CD4-positive, alpha-beta memory T cell (primary cell): ENCODE measurements around the gene SUPT6H. TPM values are rescaled to one million over a fixed set of nuclear protein-coding genes. Genes with fewer than 3 reads are reported as not detected.

Experiments
- CTCF ChIA-PET: fragments of 350-600 bp; sonication (Branson Sonifier 250); formaldehyde crosslinking; loops from one replicate; lab custom pipeline; 2021; ENCODE audit warnings: inconsistent platforms; ENCODE audit not compliant: partially characterized antibody; lab: Charles Lee
- POLR2A ChIA-PET: fragments of 350-600 bp; sonication (Branson Sonifier 250); formaldehyde crosslinking; loops from one replicate; lab custom pipeline; 2021; ENCODE audit not compliant: partially characterized antibody; lab: Charles Lee
- DNase-seq, 5 donors: peaks; one replicate each; pipeline versions ENCODE4 v3.0.0 to v3.0.0-alpha.2; 2020 to 2022; ENCODE audit warnings: mixed read lengths in 1 of 5
- H3K27ac ChIP-seq: one replicate; pipeline ENCODE4 v1.7.0; 2013; ENCODE audit warnings: low read depth, low read length
- H3K27me3 ChIP-seq: 2 replicates; pipeline ENCODE4 v1.7.0; 2013; ENCODE audit warnings: mild to moderate bottlenecking, low read length, moderate library complexity; ENCODE audit not compliant: insufficient read depth
- H3K36me3 ChIP-seq: 2 replicates; pipeline ENCODE4 v1.7.0; 2013; ENCODE audit warnings: mild to moderate bottlenecking, low read length, moderate library complexity; ENCODE audit not compliant: insufficient read depth
- H3K4me1 ChIP-seq: 2 replicates; pipeline ENCODE4 v1.7.0; 2013; ENCODE audit warnings: mild to moderate bottlenecking, low read length, moderate library complexity; ENCODE audit not compliant: insufficient read depth
- H3K4me3 ChIP-seq, 2 donors: one replicate each; pipeline ENCODE4 v1.7.0; 2013; ENCODE audit warnings: low read length in 2 of 2, mild to moderate bottlenecking in 1 of 2
- H3K9me3 ChIP-seq, 2 donors: one replicate each; pipeline ENCODE4 v1.7.0; 2013; ENCODE audit warnings: low read length in 2 of 2, control low read depth in 1 of 2; ENCODE audit not compliant: control insufficient read depth in 1 of 2
- H3K27ac Mint-ChIP-seq, 7 donors: one replicate each; pipeline ENCODE4 v1.8.0; 2020 to 2021; ENCODE audit warnings: mixed read lengths in 7 of 7, mild to moderate bottlenecking in 6 of 7, inconsistent platforms in 3 of 7, moderate library complexity in 3 of 7
- H3K27me3 Mint-ChIP-seq, 2 donors: one replicate each; pipeline ENCODE4 v1.8.0; 2020 to 2021; ENCODE audit warnings: mixed read lengths in 2 of 2
- H3K36me3 Mint-ChIP-seq, 2 donors: one replicate each; pipeline ENCODE4 v1.8.0; 2020 to 2021; ENCODE audit warnings: mixed read lengths in 2 of 2, inconsistent platforms in 1 of 2, mild to moderate bottlenecking in 1 of 2
- H3K4me1 Mint-ChIP-seq, 4 donors: one replicate each; pipeline ENCODE4 v1.8.0; 2020 to 2021; ENCODE audit warnings: mixed read lengths in 4 of 4, mild to moderate bottlenecking in 1 of 4
- H3K4me3 Mint-ChIP-seq, 8 donors: one replicate each; pipeline ENCODE4 v1.8.0; 2020 to 2021; ENCODE audit warnings: mixed read lengths in 8 of 8, mild to moderate bottlenecking in 7 of 8, moderate library complexity in 6 of 8, inconsistent platforms in 3 of 8
- H3K9me3 Mint-ChIP-seq, 8 donors: one replicate each; pipeline ENCODE4 v1.8.0; 2020 to 2021; ENCODE audit warnings: mixed read lengths in 8 of 8, mild to moderate bottlenecking in 5 of 8, inconsistent platforms in 3 of 8, moderate library complexity in 1 of 8
- intact Hi-C: fragments of 100-400 bp; cut with micrococcal nuclease; formaldehyde crosslinking; loops from one replicate; pipeline ENCODE4 v1.15.1; 2023
- polyA plus RNA-seq, 2 donors: library from polyadenylated mRNA; unstranded; fragments of 300-500 nt; fragmentation: Illumina TruSeq; gene quantifications; one replicate each; pipeline ENCODE4 v1.2.3, GENCODE V29; 2021
- total RNA-seq, 2 experiments: library from RNA; stranded (reverse); gene quantifications; one replicate each; pipeline ENCODE4 v1.2.3, GENCODE V29; 2021

The SUPT6H gene
- total and polyA plus RNA-seq, 4 experiments from 2014 or later, result 0.81 to 102 (median 60.2) TPM

DNA sequence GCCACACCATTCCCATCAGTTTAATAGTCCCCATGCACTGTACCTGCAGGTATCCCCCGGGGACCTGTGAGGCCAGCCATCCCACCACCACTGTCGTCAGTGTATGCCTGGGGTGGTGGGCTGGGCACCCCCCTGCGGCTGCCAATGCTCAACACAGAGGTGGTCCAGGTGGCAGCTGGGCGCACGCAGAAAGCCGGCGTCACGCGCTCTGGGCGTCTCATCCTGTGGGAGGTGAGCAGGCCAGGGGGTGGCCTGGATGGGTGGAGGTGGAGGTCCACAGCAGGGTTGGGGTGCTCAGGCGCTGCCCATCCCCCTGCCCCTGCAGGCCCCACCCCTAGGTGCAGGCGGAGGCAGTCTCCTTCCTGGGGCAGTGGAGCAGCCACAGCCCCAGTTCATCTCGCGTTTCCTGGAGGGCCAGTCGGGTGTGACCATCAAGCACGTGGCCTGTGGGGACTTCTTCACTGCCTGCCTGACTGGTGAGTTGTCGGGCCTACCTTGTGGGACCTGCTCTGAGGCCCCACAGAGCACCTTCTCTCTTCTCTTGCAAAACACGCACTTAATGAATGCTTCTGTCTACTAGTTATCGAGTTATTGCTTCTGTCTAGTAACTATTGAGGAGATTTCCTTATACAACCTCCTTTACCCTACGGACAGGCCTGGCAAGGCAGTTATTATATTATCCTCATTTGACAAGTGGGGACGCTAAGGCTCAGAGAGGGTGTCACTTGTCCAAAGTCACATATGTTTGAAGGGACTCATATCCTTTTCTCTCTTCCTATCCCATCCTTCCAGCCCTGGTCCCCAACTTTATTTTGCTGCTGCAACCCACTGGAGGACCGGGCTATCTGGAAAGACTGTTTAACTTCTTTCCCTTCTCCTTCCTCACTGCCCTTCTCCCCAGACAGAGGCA, 76.0 kb downstream of the SUPT6H start:
- no peaks in the 10 kb centered on the region for H3K9me3 Mint-ChIP-seq
- peaks cover 11% of the 10 kb centered on the region for H3K4me1 ChIP-seq
- H3K36me3 Mint-ChIP-seq, result peaks cover 0 to 8% of the 10 kb centered on the region in 2 donors
- H3K27ac Mint-ChIP-seq, result peak overlapping the region; percentile 46 to 94 (median 86)
- H3K27me3 Mint-ChIP-seq, result no peaks in the 10 kb centered on the region
- ChIA-PET POLR2A (interaction anchor here (0.6 to 0.9 kb wide), 2 partner anchors 9 to 12 kb away, joined by 3 read pairs; partner anchors contain the start of genes NEK8 and TLCD1), CTCF (interaction anchor here (1.3 kb wide), 1 partner anchor 11 kb away, joined by 8 read pairs; the partner anchor contains the start of gene TLCD1)
- DNase-seq, result no peak
- no peaks in the 10 kb centered on the region for H3K27me3 ChIP-seq
- H3K4me1 Mint-ChIP-seq, result peaks cover 8 to 16% (median 10%) of the 10 kb centered on the region in 4 donors
- H3K4me3 ChIP-seq, result no peak overlapping the region
- peaks cover 3% of the 10 kb centered on the region for H3K36me3 ChIP-seq
- H3K27ac ChIP-seq, result no peak overlapping the region
- peak overlapping the region in 2 of 8 donors; percentile 2 to 57 for H3K4me3 Mint-ChIP-seq
- no peaks in the 10 kb centered on the region for H3K9me3 ChIP-seq
- intact Hi-C loops, result no loop called here

DNA sequence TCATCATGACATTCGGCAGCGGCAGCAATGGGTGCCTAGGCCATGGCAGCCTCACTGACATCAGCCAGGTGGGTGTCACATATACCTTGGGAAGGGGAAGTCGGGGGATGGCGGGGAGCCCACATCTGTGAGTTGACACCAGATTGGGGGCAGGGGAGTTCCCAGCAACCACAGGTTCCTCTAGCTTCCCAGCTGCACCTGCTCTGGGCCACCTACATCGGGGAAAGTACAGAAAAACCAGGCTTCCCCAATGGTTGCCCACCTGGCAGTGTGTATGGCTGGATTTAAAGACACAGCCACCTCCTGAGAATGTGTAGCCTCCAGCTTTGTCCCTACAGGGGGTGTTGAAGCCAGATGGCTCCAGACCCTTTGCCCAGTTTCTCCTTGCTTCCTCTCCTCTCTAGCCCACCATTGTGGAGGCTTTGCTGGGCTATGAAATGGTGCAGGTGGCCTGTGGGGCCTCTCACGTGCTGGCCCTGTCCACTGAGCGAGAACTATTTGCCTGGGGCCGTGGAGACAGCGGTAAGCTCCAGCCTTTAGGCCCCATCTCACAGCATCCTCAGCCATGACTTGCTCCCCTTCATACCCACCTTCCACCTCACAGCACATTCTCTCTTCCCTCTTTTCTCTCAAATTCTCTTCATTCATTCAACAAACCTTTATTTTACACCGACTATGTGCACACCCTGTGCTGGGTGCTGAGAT, 76.8 kb downstream of the SUPT6H start:
- Mint-ChIP-seq H3K36me3 (peaks cover 0 to 8% of the 10 kb centered on the region in 2 donors), H3K9me3 (no peaks in the 10 kb centered on the region), H3K4me3 (peak overlapping the region in 2 of 8 donors; percentile 2 to 57), H3K4me1 (peaks cover 8 to 19% (median 10%) of the 10 kb centered on the region in 4 donors), H3K27ac (peak overlapping the region; percentile 55 to 94 (median 86)), H3K27me3 (no peaks in the 10 kb centered on the region)
- POLR2A ChIA-PET, result interaction anchor here (0.9 kb wide), 1 partner anchor 10 kb away, joined by 3 read pairs; the partner anchor contains the start of gene NEK8
- Histone ChIP-seq H3K36me3 (peaks cover 3% of the 10 kb centered on the region), H3K4me3 (no peak overlapping the region), H3K9me3 (no peaks in the 10 kb centered on the region), H3K27ac (no peak overlapping the region), H3K4me1 (peaks cover 16% of the 10 kb centered on the region), H3K27me3 (no peaks in the 10 kb centered on the region)
- peak; percentile 34 to 87 (median 37) for DNase-seq
- intact Hi-C loops, result loop anchor here (1.0 kb wide), 1 partner anchor 10 kb away; no protein-coding TSS in a partner anchor
- CTCF ChIA-PET, result interaction anchor here (1.3 kb wide), 1 partner anchor 12 kb away, joined by 8 read pairs; the partner anchor contains the start of gene TLCD1

GRCh38 chr17:28740406-28741357, 78.7 kb downstream of the SUPT6H start:
- H3K27ac ChIP-seq, result no peak overlapping the region
- ChIA-PET CTCF (interaction anchor here (1.0 to 1.8 kb wide), 4 partner anchors 9 to 14 kb away, joined by 3 to 11 read pairs (median 7); partner anchors contain the start of gene TLCD1), POLR2A (interaction anchor here (0.5 to 19.4 kb wide), 2 partner anchors 16 to 30 kb away, joined by 3 to 528 read pairs; partner anchors contain the start of genes NEK8, RPL23A and TLCD1)
- Mint-ChIP-seq H3K36me3 (peaks cover 0 to 10% of the 10 kb centered on the region in 2 donors), H3K9me3 (no peaks in the 10 kb centered on the region), H3K27me3 (no peaks in the 10 kb centered on the region), H3K4me3 (peak overlapping the region in 1 of 8 donors; percentile 21), H3K27ac (peak overlapping the region in 2 of 7 donors; percentile 25 to 57), H3K4me1 (peaks cover 11 to 33% (median 19%) of the 10 kb centered on the region in 4 donors)
- intact Hi-C loops, result no loop called here
- no peaks in the 10 kb centered on the region for H3K36me3 ChIP-seq
- H3K4me1 ChIP-seq, result peaks cover 27% of the 10 kb centered on the region
- H3K4me3 ChIP-seq, result no peak overlapping the region
- no peak for DNase-seq
- no peaks in the 10 kb centered on the region for H3K27me3 ChIP-seq
- no peaks in the 10 kb centered on the region for H3K9me3 ChIP-seq

DNA sequence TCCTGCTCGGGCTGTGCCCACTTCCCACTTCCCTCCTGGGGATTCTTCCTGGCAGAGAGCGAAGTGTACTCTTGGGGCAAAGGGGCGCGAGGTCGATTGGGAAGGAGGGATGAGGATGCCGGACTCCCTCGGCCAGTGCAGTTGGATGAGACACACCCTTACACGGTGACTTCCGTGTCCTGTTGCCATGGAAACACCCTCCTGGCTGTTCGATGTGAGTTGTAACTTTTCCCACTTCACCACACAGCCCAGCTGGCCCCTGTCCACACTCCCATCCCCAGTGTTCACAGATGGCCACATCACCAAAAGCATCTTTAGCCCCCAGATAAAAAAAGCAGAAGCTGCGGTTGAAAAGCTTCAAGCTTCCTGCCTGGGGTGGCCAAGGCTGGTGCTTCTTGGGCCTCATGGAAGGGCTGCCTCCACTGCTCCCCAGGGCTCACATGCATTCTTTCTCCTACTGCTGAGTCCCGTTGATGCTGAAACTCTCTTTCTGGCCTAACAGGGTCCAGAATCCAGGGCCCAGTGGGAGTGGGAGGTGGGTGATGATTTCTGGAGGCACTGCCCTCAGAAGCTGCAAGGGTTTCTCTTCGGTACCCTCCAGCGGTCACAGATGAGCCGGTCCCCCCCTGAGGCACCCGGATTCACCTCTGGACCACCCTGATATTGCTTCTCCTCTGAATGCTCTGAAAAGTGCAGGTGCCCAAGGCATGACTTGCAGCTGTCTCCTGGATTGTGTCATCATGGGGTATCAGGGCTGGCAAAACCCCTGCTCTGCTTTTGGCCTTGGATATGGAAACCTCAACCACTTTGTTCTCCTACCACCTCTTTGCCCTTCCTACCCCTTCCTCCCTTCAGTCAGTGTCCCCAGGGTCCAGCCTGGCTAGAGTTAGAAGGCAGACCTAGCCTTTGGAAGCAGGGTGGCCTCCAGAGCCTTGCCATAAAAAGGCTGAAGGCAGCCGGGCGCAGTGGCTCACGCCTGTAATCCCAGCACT, 79.6 kb downstream of the SUPT6H start:
- POLR2A ChIA-PET, result interaction anchor here (19.4 kb wide), 1 partner anchor 17 kb away, joined by 528 read pairs; the partner anchor contains the start of genes NEK8, RPL23A and TLCD1
- peaks cover 37% of the 10 kb centered on the region for H3K4me1 ChIP-seq
- DNase-seq, result no peak

GRCh38 chr17:28743243-28744103, 81.5 kb downstream of the SUPT6H start, which contains the start of gene TRAF4:
TRAF4 (plus strand) TSS chr17:28744011; CDS start chr17:28744113, 102 bp downstream.
- CTCF ChIA-PET, result interaction anchor here (13.1 kb wide), 1 partner anchor 17 kb away, joined by 492 read pairs; the partner anchor contains the start of genes NEK8 and TLCD1
- peak; percentile 70 to 78 (median 75) for DNase-seq
- Mint-ChIP-seq H3K4me1 (peaks cover 12 to 36% (median 22%) of the 10 kb centered on the region in 4 donors), H3K36me3 (peaks cover 0 to 15% of the 10 kb centered on the region in 2 donors), H3K27ac (peak within 1 kb of the TSS; percentile 90 to 98 (median 96)), H3K27me3 (no peaks in the 10 kb centered on the region), H3K4me3 (peak within 1 kb of the TSS; percentile 87 to 92 (median 90)), H3K9me3 (no peaks in the 10 kb centered on the region)
- Histone ChIP-seq H3K27me3 (no peaks in the 10 kb centered on the region), H3K9me3 (no peaks in the 10 kb centered on the region), H3K27ac (peak within 1 kb of the TSS; percentile 67), H3K36me3 (peaks cover 11% of the 10 kb centered on the region), H3K4me1 (peaks cover 35% of the 10 kb centered on the region), H3K4me3 (peak within 1 kb of the TSS; percentile 64 to 81)
- intact Hi-C loops, result loop anchor here (1.0 kb wide), 1 partner anchor 15 kb away; the partner anchor contains the start of gene NEK8
- POLR2A ChIA-PET, result interaction anchor here (0.6 to 19.4 kb wide), 10 partner anchors 11 to 209 kb away, joined by 3 to 528 read pairs (median 3); partner anchors contain the start of genes NEK8, PHF12, RPL23A and TLCD1

More for the DNA sequence above, 79.6 kb downstream of the SUPT6H start:
- no peaks in the 10 kb centered on the region for H3K9me3 ChIP-seq
- Mint-ChIP-seq H3K27ac (peak overlapping the region in 1 of 7 donors; percentile 31), H3K27me3 (no peaks in the 10 kb centered on the region), H3K4me3 (peak overlapping the region in 1 of 8 donors; percentile 21), H3K9me3 (no peaks in the 10 kb centered on the region), H3K4me1 (peaks cover 15 to 41% (median 26%) of the 10 kb centered on the region in 4 donors), H3K36me3 (peaks cover 0 to 10% of the 10 kb centered on the region in 2 donors)
- CTCF ChIA-PET, result interaction anchor here (1.2 to 1.8 kb wide), 3 partner anchors 9 to 15 kb away, joined by 4 to 11 read pairs (median 9); partner anchors contain the start of gene TLCD1
- H3K27ac ChIP-seq, result no peak overlapping the region
- H3K36me3 ChIP-seq, result no peaks in the 10 kb centered on the region
- H3K4me3 ChIP-seq, result no peak overlapping the region
- H3K27me3 ChIP-seq, result no peaks in the 10 kb centered on the region
- intact Hi-C loops, result no loop called here
